Stimulated activated CD4-positive, alpha-beta T cell treated with anti-CD3 and anti-CD28 coated beads, TNF-alpha, amount 100 ng/mL, for 24 hours (primary cell): ENCODE results near the gene CCNK.

Experiments
- DNase-seq, 3 experiments: peaks; one replicate each; pipeline ENCODE4 v3.0.0-alpha.2; 2020; ENCODE audit warnings: low read depth in 3 of 3

CCNK gene

DNA sequence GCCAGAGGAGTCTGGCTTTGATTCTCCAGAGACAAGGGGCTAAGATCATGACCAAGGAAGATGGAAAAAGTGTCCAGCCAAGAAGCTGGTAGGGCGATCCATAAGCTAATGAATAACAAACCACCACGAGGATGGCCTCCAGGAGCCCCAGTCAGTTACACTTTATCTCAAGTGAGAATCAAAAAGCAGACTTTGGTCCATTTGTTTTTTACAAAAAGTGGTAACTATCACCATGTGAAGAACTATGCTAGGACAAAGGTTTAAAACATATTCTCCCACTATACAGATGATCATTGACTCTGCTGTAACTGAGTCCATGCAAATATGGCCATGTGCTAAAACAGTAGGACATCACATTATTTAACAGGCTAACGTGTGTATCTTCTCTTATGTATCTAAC lies 14.5 kb upstream of the CCNK start:
- no peak for DNase-seq

DNA sequence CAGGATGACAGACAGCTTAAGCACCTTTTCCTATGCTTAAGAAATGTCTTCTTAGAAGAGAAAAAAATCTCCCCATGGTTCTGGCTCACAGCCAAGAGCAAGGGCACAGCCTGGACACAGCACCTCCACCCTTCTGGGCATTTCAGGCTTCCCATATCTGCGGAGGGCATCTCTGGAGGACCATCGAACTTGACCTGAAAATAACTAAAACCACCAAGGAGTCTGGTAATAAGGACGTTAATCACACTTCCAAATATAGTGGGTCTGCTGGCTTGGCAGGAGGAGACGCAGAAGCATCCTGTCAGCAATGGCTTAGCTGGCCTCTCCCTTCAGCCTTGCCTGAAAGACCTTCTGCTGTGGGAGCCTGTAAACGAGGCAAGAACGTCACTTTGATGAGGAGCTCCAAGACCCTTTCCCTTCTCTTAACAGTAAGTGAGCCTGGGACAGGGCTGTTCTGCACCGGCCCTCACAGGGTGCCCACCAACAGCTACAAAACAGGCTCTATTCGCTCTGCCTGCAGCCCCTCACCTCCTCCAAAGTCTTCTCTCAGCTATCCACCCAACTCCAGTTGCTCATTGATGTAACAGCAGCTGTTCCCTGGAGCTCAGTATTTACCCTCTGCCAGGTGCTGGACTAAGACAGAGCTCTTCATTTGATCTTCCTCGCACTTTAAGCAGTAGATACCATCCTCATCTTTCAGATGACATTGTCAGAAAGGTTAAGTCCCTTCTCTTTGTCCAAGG lies 13.7 kb upstream of the CCNK start:
- no peak for DNase-seq

DNA sequence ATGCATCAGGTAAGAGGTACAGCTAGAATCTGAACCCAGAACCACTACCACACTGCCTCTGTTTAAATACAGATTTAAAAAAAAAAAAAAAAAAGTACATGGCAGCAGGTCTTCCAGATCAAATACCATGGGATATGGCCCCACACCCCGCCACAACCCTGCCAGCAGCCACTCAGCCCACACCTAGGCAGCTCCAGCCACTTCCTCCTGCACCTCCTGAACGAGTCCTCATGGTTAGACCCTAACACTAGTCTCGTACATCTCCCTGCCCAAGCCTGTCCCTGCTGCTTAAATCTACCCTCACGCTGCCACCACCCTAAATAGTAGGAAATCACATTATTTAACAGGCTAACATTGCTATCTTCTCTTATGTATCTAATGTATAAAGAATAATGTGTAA lies 13.1 kb upstream of the CCNK start:
- DNase-seq: no peak

DNA sequence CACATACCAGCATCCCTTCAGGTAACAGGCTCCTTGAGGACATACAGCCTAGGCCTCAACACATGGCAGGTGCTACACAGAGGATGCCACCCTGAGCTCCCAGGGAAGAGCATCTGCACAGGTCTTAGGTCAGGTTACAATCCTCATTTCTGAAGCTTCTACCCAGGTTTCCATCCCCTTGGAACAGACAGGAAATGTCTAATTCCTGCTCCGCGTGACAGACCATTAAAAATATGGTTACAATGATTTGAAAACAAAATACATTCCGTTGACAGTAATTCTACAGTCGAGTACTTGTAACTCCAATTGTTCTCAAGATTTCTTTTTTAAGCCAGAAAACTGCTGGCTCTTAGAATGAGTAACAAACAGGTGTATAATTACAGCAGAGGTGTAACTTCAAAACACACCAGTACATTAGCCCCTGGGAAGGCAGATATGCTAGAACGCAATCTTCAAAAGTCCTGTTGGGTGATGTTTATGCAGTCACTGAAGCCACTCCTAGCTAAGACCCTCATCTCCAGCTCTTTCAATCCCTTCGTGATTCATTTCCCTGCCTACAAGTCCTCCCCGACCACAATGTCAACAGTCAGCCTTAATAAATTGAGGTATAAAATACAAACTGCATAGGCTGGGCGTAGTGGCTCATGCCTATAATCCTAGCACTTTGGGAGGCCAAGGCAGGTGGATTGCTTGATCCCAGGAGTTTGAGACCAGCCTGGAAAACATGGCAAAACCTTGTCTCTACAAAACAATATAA lies 12.2 kb upstream of the CCNK start:
- DNase-seq: no peak

DNA sequence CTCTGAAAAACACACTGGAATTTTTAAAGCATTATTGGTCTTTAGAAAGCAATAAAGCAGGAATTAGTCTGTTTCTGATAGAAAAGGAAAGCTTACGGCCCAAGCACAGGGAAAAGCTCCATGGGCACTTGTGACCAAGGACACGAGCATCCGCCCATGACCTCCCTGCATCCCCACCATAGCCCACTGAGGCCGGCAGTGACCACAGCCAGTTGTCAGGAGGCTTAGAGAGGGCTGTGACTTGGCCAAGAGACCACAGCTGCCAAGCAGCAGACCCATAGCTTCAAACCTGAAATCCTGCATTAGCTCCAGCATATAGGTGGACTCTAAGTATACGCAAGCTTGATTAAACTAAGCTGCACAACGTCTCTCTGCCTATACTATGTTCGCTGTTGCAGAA lies 9.5 kb upstream of the CCNK start:
- DNase-seq: no peak

DNA sequence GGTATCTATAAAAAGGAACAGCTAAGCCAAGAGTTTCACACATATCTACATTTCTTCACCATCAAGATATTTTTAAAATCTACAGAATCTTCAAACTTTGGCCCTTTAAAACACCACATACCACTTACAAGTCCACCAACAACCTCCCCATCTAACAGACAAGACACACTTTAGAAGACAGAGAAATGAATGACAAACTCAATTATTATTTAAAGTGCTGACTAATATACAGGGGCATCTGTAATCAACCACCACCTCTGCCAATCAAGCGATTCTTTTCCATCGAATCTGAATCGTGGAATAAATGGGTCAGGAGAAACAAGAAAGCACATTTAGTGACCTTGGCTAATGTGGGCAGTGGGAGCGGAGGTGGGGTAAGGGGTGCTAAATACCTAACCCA lies 8.3 kb upstream of the CCNK start:
- no peak for DNase-seq

DNA sequence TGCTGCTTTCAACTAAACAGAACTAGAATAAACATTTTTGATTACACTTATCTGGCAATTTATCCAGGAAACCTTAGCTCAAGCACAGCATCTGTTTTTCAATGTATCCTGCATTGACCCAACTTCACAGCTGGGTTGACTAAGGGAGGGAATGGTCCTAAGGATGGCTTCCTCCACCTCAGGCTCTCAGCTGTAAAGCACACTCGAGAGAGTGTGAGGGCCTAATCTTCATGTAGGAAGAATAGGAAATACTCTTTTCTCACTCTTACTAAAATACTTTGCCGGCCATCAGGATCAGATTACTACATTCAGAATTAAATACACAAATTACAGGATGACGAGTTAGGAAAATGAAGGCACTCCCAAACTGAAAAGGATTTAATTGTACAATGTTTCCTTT lies 7.8 kb upstream of the CCNK start:
- no peak for DNase-seq

DNA sequence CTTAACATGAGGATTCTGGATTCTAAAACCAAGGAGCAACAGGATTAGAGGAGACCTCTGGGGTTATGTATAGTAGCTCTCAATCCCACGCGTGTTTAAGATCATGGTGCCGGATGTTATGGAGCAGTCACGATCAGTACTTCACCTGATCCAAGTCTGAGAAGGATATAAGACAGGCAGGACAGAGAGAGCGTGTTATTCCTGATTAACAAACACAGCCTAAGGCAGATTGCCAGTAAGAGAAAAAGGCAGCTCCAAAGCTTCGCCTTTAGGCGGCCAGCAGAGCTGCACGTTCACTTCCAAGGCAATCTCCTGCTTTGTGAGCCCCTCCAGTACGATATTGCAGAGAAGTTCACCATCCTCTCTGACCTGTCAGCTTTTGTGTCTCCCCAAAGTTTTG lies 6.0 kb upstream of the CCNK start:
- DNase-seq: no peak

DNA sequence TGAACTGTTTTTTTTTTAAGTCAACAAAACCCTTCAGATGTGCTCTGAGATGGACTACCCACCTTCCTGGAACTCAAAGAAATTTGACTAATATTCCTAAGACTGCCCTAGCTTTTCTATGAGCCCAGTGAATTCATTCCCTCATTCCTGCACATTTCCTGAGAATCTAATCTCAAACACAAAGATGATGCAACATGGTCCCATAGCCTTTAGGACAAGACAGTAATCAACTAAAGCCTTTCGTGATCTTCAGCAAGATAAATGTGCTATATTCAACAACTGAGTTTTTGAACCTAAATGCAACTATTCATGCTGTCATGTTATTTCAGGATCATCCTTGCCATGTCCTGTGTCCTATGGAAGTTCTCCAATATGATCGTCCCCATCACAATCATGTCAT lies 5.5 kb upstream of the CCNK start:
- DNase-seq: no peak

DNA sequence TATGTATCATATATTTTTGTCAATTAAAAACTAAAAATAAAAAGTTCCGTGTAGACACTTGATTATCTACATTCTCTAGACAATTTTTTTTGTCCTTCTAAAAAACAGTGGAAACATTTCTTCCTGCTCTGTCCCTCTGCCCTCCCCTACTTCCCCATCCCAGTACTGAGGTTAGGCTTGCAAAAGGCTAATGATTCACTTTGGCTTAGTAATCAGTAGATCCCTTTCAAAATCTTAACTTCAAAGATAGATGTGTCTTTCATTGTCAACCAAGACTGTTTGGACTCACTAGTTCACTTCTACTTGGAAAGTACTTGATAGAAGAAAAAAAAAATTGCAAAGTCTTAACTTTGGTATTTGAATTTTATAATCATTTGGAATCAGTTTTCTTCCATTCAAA lies 4.3 kb upstream of the CCNK start:
- DNase-seq: no peak

DNA sequence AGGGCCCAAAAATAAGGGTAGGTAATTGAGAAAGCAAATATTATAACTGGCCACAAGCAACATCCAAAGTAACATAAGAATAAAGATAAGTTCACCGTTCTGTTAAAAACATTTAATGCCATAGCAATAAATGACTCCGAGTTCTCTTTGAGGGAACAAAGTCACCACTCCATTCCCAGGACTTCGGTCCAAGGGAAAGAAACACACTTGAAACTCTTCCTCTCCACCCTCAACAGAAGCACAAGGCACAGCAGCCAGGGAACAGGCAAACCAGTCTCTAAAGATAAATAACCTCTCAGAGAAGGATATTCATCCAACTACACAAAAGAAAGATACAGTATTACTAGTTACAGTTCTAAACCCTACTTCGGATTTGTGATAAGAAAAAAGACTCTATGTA lies 3.1 kb upstream of the CCNK start:
- DNase-seq: no peak

DNA sequence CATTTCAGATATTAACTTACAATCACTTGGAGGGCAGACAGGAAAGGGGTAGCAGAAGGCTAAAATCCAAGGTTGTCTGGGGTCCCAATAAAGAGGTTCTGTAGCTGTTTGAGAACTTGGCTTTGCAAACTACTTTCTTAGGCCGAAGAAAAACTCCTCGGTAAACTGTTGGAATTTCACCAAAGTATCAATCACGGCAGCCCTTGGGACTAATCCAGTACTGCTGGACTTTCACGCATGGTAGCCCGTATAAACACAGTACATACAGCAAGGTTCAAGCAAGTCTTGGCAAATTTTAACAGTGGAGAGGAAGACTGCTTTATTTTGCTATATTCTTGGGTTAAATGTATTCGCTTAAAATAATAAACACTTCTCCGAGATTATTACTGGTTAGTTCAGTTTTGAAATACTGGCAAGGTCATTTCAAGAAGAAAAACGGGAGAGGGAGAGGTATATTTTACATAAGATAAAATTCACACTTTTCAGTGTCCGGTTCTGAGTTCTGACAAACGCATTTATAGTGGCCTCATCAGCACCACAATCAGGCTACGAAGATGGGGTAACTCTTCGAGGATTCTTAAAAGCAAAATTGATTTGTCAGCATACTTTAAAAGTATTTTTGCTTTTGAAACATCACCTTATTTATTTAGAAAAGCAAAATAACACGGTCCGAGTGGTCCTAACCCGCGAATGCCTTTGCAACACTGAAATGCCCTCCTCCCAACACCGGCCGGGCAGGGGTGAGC lies 1.9 kb upstream of the CCNK start:
- no peak for DNase-seq

DNA sequence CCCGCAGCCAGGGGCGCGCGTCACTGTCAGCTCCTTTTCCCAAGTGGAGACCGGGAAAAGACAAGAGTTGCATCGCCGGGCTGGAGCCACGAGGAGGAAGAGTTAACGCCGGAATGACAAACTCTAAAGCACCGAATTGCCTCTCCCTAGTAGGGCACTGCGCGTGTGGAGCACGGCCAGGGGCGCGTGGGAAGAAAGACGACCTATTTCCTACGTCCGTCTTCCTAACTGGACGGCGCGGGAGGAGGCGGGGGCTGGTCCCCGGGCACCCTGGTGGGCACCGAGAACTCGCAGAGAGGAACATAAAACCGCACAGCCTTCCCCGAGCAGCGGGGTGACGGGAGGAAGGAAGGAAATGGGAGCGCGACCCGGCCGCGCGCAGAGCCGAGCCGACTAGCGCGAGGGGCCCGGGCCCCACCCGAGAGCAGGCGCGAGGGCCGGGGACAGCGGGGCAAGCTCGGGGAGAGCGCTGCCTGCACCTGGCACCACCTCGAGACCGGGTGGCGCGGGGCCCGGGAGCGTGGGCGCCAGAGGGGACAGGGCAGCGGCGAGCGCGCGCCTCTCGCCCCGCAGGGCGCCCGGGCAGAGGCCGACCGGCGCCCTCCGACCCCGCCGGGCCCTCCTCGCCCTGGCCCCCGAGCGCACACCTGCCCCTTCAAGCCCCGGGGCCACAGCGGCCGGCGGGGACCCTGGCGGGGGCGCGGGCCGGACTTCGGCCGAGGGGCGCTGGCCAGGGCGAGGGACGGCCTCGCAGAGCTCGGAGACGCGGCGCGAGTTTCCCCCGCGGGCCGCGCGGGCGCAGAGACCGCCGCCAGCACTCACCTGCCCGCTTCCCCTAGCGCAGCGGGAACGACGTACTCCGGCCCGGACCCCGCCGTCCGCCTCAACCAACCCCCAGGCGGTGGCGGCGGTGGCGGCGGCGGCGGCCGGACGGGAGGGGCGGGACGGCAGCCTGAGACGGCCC lies 1.0 kb upstream of the CCNK start, which contains the start of gene SETD3:
Gene SETD3 (minus strand): TSS at position 954 of the 964 bp plus-strand sequence. CDS start 15,054 bp downstream, outside the sequence.
- DNase-seq: peak in 2 of 3 experiments; percentile 5 to 36

DNA sequence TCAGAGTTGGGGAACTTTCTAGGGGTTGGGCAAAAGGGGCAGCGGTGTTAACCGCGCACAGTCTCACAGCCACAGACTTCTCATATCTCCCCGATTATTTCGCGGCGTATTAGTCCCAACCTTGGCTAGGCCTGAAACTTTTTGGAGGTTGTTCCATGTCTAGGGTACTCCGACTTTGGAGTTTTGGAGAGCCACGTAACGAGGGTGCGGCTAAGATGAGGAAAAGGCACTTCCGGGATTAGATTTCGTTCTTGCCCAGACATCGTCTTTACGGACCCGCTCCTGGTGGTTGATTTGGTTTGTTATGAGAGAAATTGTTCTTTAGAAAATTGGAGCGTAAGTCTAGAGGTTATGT lies 513 bp downstream of the CCNK start:
- no peak for DNase-seq

DNA sequence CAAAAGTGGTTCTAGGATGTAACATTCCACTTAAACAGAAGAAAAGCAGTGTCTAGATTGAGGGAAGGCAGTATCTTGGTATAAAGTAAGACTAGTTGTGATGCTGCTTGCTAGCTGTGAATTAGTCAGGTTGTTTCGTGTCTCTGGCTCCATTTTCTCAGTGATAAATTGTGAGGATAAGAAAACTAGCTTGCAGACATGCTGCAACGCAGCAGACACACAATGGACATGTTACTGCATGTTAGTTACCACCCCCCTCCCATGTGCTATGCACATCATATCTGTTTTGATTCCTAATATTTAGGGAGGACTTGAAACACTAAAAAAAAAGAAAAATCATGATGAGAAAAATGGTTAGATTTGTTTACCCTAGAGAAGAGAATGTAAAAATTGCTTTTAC lies 2.9 kb downstream of the CCNK start:
- DNase-seq: no peak

DNA sequence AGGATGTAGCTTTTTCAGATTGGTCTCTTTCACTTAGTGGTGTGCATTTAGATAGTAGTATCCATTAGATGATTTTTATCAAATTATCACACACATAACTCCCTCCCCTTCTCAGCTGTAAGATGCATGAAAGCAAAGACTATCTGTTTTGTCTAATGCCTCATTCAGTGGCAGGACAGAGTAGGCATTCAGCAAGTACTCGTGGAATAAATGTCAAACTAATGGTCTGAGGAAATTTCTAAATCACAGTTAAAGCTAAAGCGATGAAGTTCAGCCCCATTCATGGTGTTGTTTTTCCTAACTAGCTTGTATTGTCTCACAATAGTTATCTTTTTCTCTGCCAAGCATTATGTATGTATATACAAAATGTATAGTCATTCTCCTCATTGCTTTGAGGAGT lies 16.1 kb downstream of the CCNK start:
- no peak for DNase-seq

DNA sequence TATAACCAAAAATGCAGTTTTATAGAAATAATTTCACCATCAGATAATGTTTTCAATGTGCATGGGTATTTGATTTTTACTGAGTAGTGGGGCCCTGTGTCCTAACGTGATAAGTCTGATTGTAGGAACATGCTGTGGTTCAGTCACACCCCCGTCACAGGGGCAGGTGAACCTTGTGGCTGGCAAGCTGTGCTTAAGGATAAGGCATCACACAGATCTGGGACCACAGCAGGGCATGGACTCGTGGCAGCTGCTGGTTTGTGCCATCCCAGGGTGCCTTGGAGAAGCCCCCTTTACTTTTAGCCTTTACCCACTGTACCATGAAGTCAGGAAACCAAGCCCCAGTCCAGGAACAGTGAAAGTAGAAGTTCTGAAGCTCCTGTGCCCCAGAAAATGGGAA lies 16.7 kb downstream of the CCNK start:
- DNase-seq: no peak

DNA sequence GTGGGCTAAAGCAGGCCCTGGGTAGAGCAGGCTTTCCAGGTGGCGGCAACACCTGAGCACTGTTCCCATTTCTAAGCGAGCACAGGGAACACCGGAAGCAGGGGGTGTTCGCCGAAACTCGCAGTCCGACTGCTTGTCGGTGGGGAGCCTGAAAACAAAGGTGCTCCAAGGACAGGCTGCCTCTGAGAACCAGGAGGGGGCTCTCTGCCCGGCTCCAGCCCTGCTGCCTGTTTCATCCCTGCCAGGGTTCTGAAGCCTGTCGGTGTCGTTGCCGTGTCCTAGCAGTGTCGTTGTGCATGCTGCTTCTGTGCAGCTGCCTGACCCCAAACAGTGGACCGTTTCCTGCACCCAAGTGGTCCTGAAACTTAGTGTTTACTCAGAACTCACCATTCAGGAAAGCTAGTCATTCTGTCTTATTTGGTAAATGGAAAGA lies 21.8 kb downstream of the CCNK start:
- DNase-seq: no peak

DNA sequence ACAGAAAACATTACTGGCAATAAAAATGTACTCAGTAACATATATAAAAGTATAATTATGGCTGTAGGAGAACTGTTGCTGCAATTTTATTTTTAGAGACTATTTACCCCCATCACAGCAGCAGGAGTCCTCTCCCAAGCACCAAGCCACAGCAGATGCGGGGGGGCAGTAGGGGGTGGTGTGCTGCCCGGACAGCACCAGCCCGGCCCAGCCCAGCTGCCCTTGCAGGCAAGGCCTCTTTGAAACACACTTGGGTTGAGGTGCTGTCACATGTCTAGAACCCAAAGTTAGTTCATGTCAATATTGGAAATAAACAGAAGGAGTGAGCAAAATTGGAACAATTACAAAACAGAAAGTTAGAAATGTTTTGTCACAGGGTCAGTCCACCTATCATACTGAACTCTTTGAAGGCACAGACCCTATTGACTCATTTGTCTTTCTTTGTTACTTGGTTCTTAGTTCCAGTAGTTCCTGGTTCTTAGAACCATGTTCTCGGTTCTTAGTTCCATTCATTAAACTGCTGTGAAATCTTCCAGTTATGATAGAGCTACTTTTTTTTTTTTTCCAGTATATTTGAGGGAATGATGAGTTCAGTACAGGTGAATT lies 22.7 kb downstream of the CCNK start:
- no peak for DNase-seq

DNA sequence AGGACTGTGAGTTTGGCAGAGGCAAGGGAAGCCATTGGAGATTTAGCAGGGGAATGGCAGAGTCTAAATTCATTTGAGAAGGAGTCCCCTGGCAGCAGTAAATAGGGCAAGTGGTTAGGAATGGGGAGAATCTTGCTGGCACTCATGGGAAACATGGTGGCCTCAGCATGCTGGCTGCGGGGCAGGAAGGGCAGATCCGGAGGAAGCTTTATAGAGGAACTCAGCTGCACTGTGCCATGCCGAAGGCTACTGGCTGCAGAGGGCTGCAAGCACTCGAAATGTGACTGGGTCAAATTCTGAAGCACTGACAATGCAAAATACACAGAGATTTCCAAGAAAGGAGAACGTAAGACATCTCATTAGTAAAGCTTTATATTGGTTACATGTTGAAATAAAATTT lies 23.9 kb downstream of the CCNK start:
- DNase-seq: no peak

DNA sequence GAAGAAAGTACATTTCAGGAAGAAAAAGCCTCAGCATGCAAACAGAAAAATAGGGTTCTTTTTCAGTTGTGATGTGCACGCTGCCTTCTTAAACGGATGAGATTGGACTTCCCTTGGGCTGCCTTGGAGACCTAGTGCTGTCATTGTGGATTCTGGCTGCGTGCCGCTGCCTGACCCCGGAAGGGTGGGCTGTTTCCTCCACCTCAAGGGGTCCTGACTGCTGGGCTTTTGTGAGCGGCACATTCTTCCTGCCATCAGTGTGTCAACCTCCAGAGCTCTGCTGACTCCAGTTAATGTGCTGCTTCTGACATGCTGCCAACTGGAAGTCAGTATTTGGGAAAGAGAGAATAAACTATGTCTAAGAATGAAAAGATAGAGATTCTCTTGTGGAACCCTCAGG lies 25.1 kb downstream of the CCNK start:
- no peak for DNase-seq
